ENCODE results near the gene POU6F2.

The POU6F2 gene

GRCh38 chr7:39288303-39288702 lies 310.6 kb downstream of the POU6F2 start:
- TF ChIP-seq YY1 (IDR thresholded peaks at IDR 0.05; ENCODE audit: low read depth): no peak
- no peak for TF ChIP-seq CREB1 (IDR thresholded peaks at IDR 0.05; ENCODE audit: low read depth)
- no peak for TF ChIP-seq EGR1 (IDR thresholded peaks at IDR 0.05)
- TF ChIP-seq NFIC (IDR thresholded peaks at IDR 0.05): no peak
- TF ChIP-seq EP300 (IDR thresholded peaks at IDR 0.05; ENCODE audit: borderline replicate concordance): no peak
- TF ChIP-seq REST (IDR thresholded peaks at IDR 0.05; ENCODE audit: low read depth): no peak
- TF ChIP-seq USF1 (IDR thresholded peaks at IDR 0.05): no peak
- TF ChIP-seq TCF12 (IDR thresholded peaks at IDR 0.05; ENCODE audit: low read depth): no peak
- no peak for TF ChIP-seq ZBTB7A (IDR thresholded peaks at IDR 0.05; ENCODE audit: low read depth)
- no peak for TF ChIP-seq RAD21 (IDR thresholded peaks at IDR 0.05; ENCODE audit: low read depth)
- TF ChIP-seq MAX (IDR thresholded peaks at IDR 0.05): no peak
- no peak for TF ChIP-seq TEAD4 (IDR thresholded peaks at IDR 0.05)
- no peak for TF ChIP-seq TAF1 (IDR thresholded peaks at IDR 0.05; ENCODE audit: low read depth)
- no peak for TF ChIP-seq FOXM1 (IDR thresholded peaks at IDR 0.05; ENCODE audit: borderline replicate concordance, low read depth)
- no peak for TF ChIP-seq CEBPB (IDR thresholded peaks at IDR 0.05)

GRCh38 chr7:39291628-39292410 lies 314.1 kb downstream of the POU6F2 start:
- TF ChIP-seq ZBTB7A (IDR thresholded peaks at IDR 0.05; ENCODE audit: low read depth) (no peak), EP300 (IDR thresholded peaks at IDR 0.05; ENCODE audit: borderline replicate concordance) (no peak), USF1 (IDR thresholded peaks at IDR 0.05) (no peak), TCF12 (IDR thresholded peaks at IDR 0.05; ENCODE audit: low read depth) (no peak), FOXM1 (IDR thresholded peaks at IDR 0.05; ENCODE audit: borderline replicate concordance, low read depth) (no peak), CREB1 (IDR thresholded peaks at IDR 0.05; ENCODE audit: low read depth) (no peak), TAF1 (IDR thresholded peaks at IDR 0.05; ENCODE audit: low read depth) (no peak), NFIC (IDR thresholded peaks at IDR 0.05) (no peak), MAX (IDR thresholded peaks at IDR 0.05) (no peak), EGR1 (IDR thresholded peaks at IDR 0.05) (no peak), YY1 (IDR thresholded peaks at IDR 0.05; ENCODE audit: low read depth) (no peak)

- TF ChIP-seq EGR1 (IDR thresholded peaks at IDR 0.05) (no peak), USF1 (IDR thresholded peaks at IDR 0.05) (no peak), TEAD4 (IDR thresholded peaks at IDR 0.05) (no peak), RAD21 (IDR thresholded peaks at IDR 0.05; ENCODE audit: low read depth) (no peak), CREB1 (IDR thresholded peaks at IDR 0.05; ENCODE audit: low read depth) (no peak), FOXM1 (IDR thresholded peaks at IDR 0.05; ENCODE audit: borderline replicate concordance, low read depth) (no peak), NFIC (IDR thresholded peaks at IDR 0.05) (no peak), YY1 (IDR thresholded peaks at IDR 0.05; ENCODE audit: low read depth) (no peak), CEBPB (IDR thresholded peaks at IDR 0.05) (no peak), EP300 (IDR thresholded peaks at IDR 0.05; ENCODE audit: borderline replicate concordance) (no peak), ZBTB7A (IDR thresholded peaks at IDR 0.05; ENCODE audit: low read depth) (no peak), REST (IDR thresholded peaks at IDR 0.05; ENCODE audit: low read depth) (no peak), MAX (IDR thresholded peaks at IDR 0.05) (no peak), TAF1 (IDR thresholded peaks at IDR 0.05; ENCODE audit: low read depth) (no peak), TCF12 (IDR thresholded peaks at IDR 0.05; ENCODE audit: low read depth) (no peak)
Observed at GRCh38 chr7:39293056-39293823, 315.5 kb downstream of the POU6F2 start.

- TF ChIP-seq ZBTB7A (IDR thresholded peaks at IDR 0.05; ENCODE audit: low read depth) (no peak), FOXM1 (IDR thresholded peaks at IDR 0.05; ENCODE audit: borderline replicate concordance, low read depth) (no peak), CEBPB (IDR thresholded peaks at IDR 0.05) (no peak), EGR1 (IDR thresholded peaks at IDR 0.05) (no peak), NFIC (IDR thresholded peaks at IDR 0.05) (no peak), TAF1 (IDR thresholded peaks at IDR 0.05; ENCODE audit: low read depth) (no peak), TCF12 (IDR thresholded peaks at IDR 0.05; ENCODE audit: low read depth) (no peak), REST (IDR thresholded peaks at IDR 0.05; ENCODE audit: low read depth) (no peak), MAX (IDR thresholded peaks at IDR 0.05) (no peak), EP300 (IDR thresholded peaks at IDR 0.05; ENCODE audit: borderline replicate concordance) (no peak), RAD21 (IDR thresholded peaks at IDR 0.05; ENCODE audit: low read depth) (no peak), YY1 (IDR thresholded peaks at IDR 0.05; ENCODE audit: low read depth) (no peak), USF1 (IDR thresholded peaks at IDR 0.05) (no peak)
Observed at GRCh38 chr7:39294022-39294421, 316.3 kb downstream of the POU6F2 start.
